Fibroblast of lung (primary cell): Measurements from ENCODE around the gene PEX14. TPM values are rescaled to one million over a fixed set of nuclear protein-coding genes. Genes with fewer than 3 reads are reported as not detected.

Experiments
- DNase-seq, 2 donors: peaks; one replicate each; pipeline versions ENCODE4 v3.0.0 to v3.0.0-alpha.2; 2010; ENCODE audit warnings: low read depth in 2 of 2
- H2AFZ ChIP-seq: 2 replicates; pipeline ENCODE4 v1.5.1; 2012; ENCODE audit warnings: low read length, control low read depth, inconsistent platforms
- H3K27ac ChIP-seq: 2 replicates; pipeline ENCODE4 v1.5.1; 2011; ENCODE audit warnings: low read length, control low read depth; ENCODE audit not compliant: insufficient read depth
- H3K27me3 ChIP-seq: 2 replicates; pipeline ENCODE4 v1.5.1; 2011; ENCODE audit warnings: mild to moderate bottlenecking, low read length; ENCODE audit not compliant: control insufficient read depth, insufficient read depth
- H3K36me3 ChIP-seq: 2 replicates; pipeline ENCODE4 v1.5.1; 2011; ENCODE audit warnings: low read length; ENCODE audit not compliant: control insufficient read depth, insufficient read depth
- H3K4me1 ChIP-seq: 2 replicates; pipeline ENCODE4 v1.5.1; 2011; ENCODE audit warnings: low read length; ENCODE audit not compliant: control insufficient read depth, insufficient read depth; ENCODE audit errors: extremely low read depth
- H3K4me2 ChIP-seq: 2 replicates; pipeline ENCODE4 v1.5.1; 2011; ENCODE audit warnings: low read length, control low read depth; ENCODE audit not compliant: insufficient read depth; ENCODE audit errors: extremely low read depth
- H3K4me3 ChIP-seq, 4 experiments: fragments of 200-600 bp in 1 of 4; sonication (generic) in 1 of 4; replicated peaks in 1 of 4; 2 replicates each; pipeline ENCODE4 v1.5.1; 2011 to 2016; ENCODE audit warnings: low read length in 4 of 4, low read depth in 3 of 4, mild to moderate bottlenecking in 3 of 4, control low read depth in 2 of 4, inconsistent platforms in 1 of 4, mixed read lengths in 1 of 4; ENCODE audit not compliant: insufficient read depth in 1 of 4; ENCODE audit errors: control extremely low read depth in 1 of 4
- H3K79me2 ChIP-seq: 2 replicates; pipeline ENCODE4 v1.5.1; 2012; ENCODE audit warnings: mild to moderate bottlenecking, low read length, inconsistent platforms; ENCODE audit not compliant: control insufficient read depth, insufficient read depth
- H3K9ac ChIP-seq: 2 replicates; pipeline ENCODE4 v1.5.1; 2011; ENCODE audit warnings: mild to moderate bottlenecking, low read length, control low read depth; ENCODE audit not compliant: insufficient read depth
- H3K9me3 ChIP-seq: 2 replicates; pipeline ENCODE4 v1.5.1; 2012; ENCODE audit warnings: low read depth, low read length; ENCODE audit not compliant: control insufficient read depth, insufficient read depth
- H4K20me1 ChIP-seq: 2 replicates; pipeline ENCODE4 v1.5.1; 2011; ENCODE audit warnings: low read length; ENCODE audit not compliant: control insufficient read depth, insufficient read depth; ENCODE audit errors: extremely low read depth
- EZH2 ChIP-seq: IDR thresholded peaks from 2 replicates; pipeline ENCODE4 v1.5.1; 2012; ENCODE audit warnings: low read length, control low read depth, mild to moderate bottlenecking; ENCODE audit errors: missing control alignments
- polyA plus RNA-seq, 2 donors: library from polyadenylated mRNA; depleted of rRNA in 1 of 2; stranded (reverse) in 1 of 2; unstranded in 1 of 2; fragments of >200 nt; gene quantifications; 2 replicates each; pipeline ENCODE4 v1.2.1, GENCODE V29; 2011 to 2012; ENCODE audit warnings: missing spikeins in 1 of 2
- total RNA-seq: library from RNA; depleted of rRNA; stranded (reverse); fragments of >200 nt; gene quantifications from 2 replicates; pipeline ENCODE4 v1.2.1, GENCODE V29; 2014
- TF ChIP-seq, protein P1 (sequence below), 2 donors: IDR thresholded peaks in 1 of 2; conservative IDR thresholded peaks in 1 of 2; 1 replicate in 1 of 2; 2 replicates in 1 of 2; pipeline ENCODE4 v1.5.1; 2011 to 2012; ENCODE audit warnings: low read length in 2 of 2, control low read depth in 1 of 2, inconsistent platforms in 1 of 2, low read depth in 1 of 2, mild to moderate bottlenecking in 1 of 2

The PEX14 gene
- total and polyA plus RNA-seq, 2 donors (not counting 1 experiment from before 2014, with no cell fraction given): 10.3 to 11.4 TPM

DNA sequence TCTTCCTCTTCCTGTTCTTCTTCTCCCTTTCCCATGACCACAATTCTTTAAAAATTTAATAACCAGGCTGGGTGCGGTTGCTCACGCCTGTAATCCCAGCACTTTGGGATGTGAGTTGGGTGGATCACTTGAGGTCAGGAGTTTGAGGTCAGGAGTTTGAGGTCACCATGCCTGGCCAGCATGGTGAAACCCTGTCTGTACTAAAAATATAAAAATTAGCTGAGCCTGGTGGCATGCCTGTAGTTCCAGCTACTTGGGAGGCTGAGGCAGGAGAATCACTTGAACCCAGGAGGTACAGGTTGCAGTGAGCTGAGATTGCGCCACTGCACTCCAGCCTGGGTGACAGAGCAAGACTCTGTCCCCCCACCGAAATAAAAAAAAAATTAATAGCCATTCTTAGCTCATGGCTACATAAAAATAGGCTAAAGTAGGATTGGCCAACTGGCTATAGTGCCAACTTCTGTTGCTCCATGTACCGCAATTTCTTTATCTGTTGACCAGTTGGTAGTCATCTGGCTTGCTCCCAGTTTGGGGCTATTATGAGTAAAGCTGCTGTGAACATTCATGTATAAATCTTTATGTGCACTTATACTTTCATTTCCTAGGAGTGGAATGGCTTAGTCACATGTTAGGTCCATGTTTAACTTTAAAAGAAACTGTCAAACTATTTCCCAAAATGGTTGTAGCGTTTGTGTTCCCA lies 136.3 kb downstream of the PEX14 start:
- DNase-seq: peak in 1 of 2 donors; percentile 46

DNA sequence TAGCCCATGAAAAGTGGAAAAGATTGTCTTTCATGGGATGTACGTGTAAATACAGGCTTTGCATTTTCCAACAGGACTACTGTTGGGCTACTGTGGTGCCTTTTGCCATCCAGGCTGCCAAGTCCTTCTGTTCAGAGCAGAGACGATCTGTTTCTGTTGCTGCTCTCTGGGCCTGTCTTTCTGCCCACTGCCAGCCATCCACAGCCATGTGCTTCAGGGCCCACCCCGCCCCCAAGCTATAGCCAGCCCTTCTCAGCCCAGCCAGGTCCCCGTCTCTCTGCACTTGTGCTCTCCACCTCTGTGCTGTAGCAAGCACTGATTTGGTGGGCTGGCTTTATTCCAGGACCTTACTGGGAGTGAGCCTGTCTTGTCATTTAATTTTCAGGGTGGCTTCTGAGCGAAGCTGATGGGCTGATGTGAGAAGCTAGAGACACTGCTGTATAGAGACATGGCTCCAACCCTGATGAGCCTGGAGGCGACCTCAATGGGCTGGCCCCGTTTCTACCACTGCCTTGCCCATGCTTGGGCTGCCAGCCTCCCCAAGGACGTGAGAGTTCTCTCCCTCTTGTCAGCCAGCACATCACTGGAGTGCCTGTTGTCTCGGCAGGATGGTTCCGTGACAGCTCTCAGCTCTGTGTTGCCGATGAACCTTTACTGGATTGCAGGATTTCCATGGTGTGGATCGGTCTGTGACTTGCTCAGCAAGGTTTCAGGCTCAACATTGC lies 137.8 kb downstream of the PEX14 start:
- H3K4me1 ChIP-seq: no peaks in the 10 kb centered on the region
- no peak overlapping the region for H3K4me3 ChIP-seq
- no peak overlapping the region for H2AFZ ChIP-seq
- H3K9ac ChIP-seq: no peak overlapping the region
- no peaks in the 10 kb centered on the region for H3K79me2 ChIP-seq
- no peak overlapping the region for H3K27ac ChIP-seq
- H4K20me1 ChIP-seq: no peaks in the 10 kb centered on the region
- H3K36me3 ChIP-seq: no peaks in the 10 kb centered on the region
- TF ChIP-seq, protein P1, sequence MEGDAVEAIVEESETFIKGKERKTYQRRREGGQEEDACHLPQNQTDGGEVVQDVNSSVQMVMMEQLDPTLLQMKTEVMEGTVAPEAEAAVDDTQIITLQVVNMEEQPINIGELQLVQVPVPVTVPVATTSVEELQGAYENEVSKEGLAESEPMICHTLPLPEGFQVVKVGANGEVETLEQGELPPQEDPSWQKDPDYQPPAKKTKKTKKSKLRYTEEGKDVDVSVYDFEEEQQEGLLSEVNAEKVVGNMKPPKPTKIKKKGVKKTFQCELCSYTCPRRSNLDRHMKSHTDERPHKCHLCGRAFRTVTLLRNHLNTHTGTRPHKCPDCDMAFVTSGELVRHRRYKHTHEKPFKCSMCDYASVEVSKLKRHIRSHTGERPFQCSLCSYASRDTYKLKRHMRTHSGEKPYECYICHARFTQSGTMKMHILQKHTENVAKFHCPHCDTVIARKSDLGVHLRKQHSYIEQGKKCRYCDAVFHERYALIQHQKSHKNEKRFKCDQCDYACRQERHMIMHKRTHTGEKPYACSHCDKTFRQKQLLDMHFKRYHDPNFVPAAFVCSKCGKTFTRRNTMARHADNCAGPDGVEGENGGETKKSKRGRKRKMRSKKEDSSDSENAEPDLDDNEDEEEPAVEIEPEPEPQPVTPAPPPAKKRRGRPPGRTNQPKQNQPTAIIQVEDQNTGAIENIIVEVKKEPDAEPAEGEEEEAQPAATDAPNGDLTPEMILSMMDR (conservative IDR thresholded peaks at IDR 0.05 in 1 of 2, IDR thresholded peaks at IDR 0.05 in 1 of 2; ENCODE audit: low read depth in 1 of 2, low read length in 2 of 2): no peak
- no peaks in the 10 kb centered on the region for H3K9me3 ChIP-seq
- H3K4me2 ChIP-seq: no peak overlapping the region
- no peaks in the 10 kb centered on the region for H3K27me3 ChIP-seq
- no peak for DNase-seq

More for the DNA sequence above, 136.3 kb downstream of the PEX14 start:
- no peaks in the 10 kb centered on the region for H3K36me3 ChIP-seq
- no peak overlapping the region for H3K4me3 ChIP-seq
- H2AFZ ChIP-seq: no peak overlapping the region
- no peak overlapping the region for H3K4me2 ChIP-seq
- no peak overlapping the region for H3K27ac ChIP-seq
- no peaks in the 10 kb centered on the region for H4K20me1 ChIP-seq
- TF ChIP-seq, protein P1 (conservative IDR thresholded peaks at IDR 0.05 in 1 of 2, IDR thresholded peaks at IDR 0.05 in 1 of 2; ENCODE audit: low read depth in 1 of 2, low read length in 2 of 2): no peak
- no peak for TF ChIP-seq EZH2
- H3K79me2 ChIP-seq: no peaks in the 10 kb centered on the region
- no peaks in the 10 kb centered on the region for H3K4me1 ChIP-seq
- H3K9ac ChIP-seq: no peak overlapping the region
- no peaks in the 10 kb centered on the region for H3K27me3 ChIP-seq
- no peaks in the 10 kb centered on the region for H3K9me3 ChIP-seq

DNA sequence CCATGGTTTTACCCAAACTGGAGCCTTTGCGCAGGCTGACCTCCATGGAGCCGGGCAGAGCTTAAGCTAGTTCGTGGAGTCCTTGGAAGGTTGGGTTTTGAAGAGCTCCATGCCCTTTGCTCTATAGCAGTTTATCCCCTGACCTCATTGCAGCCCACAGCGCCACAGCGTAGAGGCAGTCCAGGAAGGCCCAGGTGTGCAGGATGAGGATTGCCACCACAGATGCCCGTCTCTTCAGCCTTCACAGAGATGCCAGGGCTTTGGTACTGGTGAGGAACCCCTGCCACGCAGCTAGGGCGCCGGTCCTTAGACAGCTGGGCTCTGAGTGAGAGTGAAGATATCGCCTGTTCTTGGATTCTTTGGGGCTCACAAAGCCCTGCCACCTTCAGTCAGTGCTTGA lies 138.6 kb downstream of the PEX14 start:
- Histone ChIP-seq H3K36me3 (no peaks in the 10 kb centered on the region), H3K4me2 (no peak overlapping the region), H3K27ac (no peak overlapping the region), H3K9me3 (no peaks in the 10 kb centered on the region), H4K20me1 (no peaks in the 10 kb centered on the region), H3K79me2 (no peaks in the 10 kb centered on the region), H3K4me3 (no peak overlapping the region), H3K27me3 (no peaks in the 10 kb centered on the region), H2AFZ (no peak overlapping the region), H3K4me1 (no peaks in the 10 kb centered on the region), H3K9ac (no peak overlapping the region)
- DNase-seq: no peak
- no peak for TF ChIP-seq EZH2
- TF ChIP-seq, protein P1 (conservative IDR thresholded peaks at IDR 0.05 in 1 of 2, IDR thresholded peaks at IDR 0.05 in 1 of 2; ENCODE audit: low read depth in 1 of 2, low read length in 2 of 2): no peak
